Hepatocyte (in vitro differentiated cells): ENCODE measurements around the gene CMIP.

Source experiments
- EZH2 ChIP-seq: fragments of 200-600 bp; sonication (generic); IDR thresholded peaks from 2 replicates; pipeline ENCODE4 v1.6.1; 2016; ENCODE audit warnings: antibody characterized with exemption, mild to moderate bottlenecking, borderline replicate concordance
- EZH2phosphoT487 ChIP-seq: fragments of 200-600 bp; sonication (generic); IDR thresholded peaks from one replicate; pipeline ENCODE4 v1.6.1; 2018; ENCODE audit warnings: antibody characterized with exemption, mild to moderate bottlenecking, low read depth, moderate library complexity; ENCODE audit not compliant: unreplicated experiment, severe bottlenecking
- TF ChIP-seq, protein P1 (sequence below): fragments of 200-600 bp; sonication (generic); IDR thresholded peaks from 2 replicates; pipeline ENCODE4 v1.5.1; 2016; ENCODE audit warnings: antibody characterized with exemption, mild to moderate bottlenecking; ENCODE audit not compliant: poor library complexity

DNA sequence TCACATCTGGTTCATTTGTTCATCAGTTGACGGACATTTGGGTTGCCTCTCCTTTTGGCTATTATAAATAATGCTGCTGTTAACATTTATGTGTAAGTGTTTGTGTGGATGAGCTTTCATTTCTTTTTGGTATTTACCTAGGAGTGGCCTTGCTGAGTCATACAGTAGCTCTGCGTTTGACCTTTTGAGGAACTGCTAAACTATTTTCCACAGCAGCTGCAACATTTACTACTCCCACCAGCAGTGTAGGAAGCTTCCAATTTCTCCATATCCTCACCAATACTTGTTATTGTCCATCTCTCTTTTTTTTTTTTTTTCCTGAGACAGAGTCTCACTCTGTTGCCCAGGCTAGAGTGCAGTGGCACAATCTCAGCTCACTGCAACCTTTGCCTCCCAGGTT is 313.8 kb downstream of the CMIP start:
- TF ChIP-seq, protein P1, sequence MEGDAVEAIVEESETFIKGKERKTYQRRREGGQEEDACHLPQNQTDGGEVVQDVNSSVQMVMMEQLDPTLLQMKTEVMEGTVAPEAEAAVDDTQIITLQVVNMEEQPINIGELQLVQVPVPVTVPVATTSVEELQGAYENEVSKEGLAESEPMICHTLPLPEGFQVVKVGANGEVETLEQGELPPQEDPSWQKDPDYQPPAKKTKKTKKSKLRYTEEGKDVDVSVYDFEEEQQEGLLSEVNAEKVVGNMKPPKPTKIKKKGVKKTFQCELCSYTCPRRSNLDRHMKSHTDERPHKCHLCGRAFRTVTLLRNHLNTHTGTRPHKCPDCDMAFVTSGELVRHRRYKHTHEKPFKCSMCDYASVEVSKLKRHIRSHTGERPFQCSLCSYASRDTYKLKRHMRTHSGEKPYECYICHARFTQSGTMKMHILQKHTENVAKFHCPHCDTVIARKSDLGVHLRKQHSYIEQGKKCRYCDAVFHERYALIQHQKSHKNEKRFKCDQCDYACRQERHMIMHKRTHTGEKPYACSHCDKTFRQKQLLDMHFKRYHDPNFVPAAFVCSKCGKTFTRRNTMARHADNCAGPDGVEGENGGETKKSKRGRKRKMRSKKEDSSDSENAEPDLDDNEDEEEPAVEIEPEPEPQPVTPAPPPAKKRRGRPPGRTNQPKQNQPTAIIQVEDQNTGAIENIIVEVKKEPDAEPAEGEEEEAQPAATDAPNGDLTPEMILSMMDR, result no peak
- TF ChIP-seq EZH2phosphoT487 (no peak), EZH2 (no peak)
